GM18858 (cell line): ENCODE measurements around the gene FKBP6.
"Not testable (repeated sequence)": the region's sequence is repeated elsewhere in the genome, so short reads cannot be mapped to it uniquely, and the experiment has no call there.

Experiments
- ATAC-seq: cut with Tn5 transposase; IDR thresholded peaks from one replicate; pipeline ENCODE4 v1.9.1; 2021; ENCODE audit not compliant: unreplicated experiment

Gene FKBP6

GRCh38 chr7:73387908-73388414 is 60.0 kb downstream of the FKBP6 start:
- ATAC-seq: no peak

GRCh38 chr7:73391396-73391795 is 63.4 kb downstream of the FKBP6 start:
- no peak for ATAC-seq

GRCh38 chr7:73394422-73394821 is 66.5 kb downstream of the FKBP6 start:
- ATAC-seq: no peak

GRCh38 chr7:73395538-73396503 is 67.9 kb downstream of the FKBP6 start:
- no peak for ATAC-seq

- no peak for ATAC-seq
Observed at GRCh38 chr7:73397521-73398281, 69.7 kb downstream of the FKBP6 start.

- ATAC-seq: not testable (repeated sequence)
Observed at GRCh38 chr7:73399185-73400050, 71.5 kb downstream of the FKBP6 start.

GRCh38 chr7:73404860-73405259 is 76.9 kb downstream of the FKBP6 start:
- ATAC-seq: not testable (repeated sequence)
